Natural killer cell (primary cell): ENCODE results near the gene CAMTA1. TPM values are rescaled to one million over a fixed set of nuclear protein-coding genes. Genes with fewer than 3 reads are reported as not detected.

ENCODE experiments used
- ATAC-seq, 3 donors: fragments of 150-1000 bp in 2 of 3; fragments of 200-7000 bp in 1 of 3; cut with Tn5 transposase; 1 replicate in 1 of 3; 2 replicates in 2 of 3; pipeline ENCODE4 v1.10.0; 2021; ENCODE audit warnings: mild to moderate bottlenecking in 2 of 3, moderate library complexity in 2 of 3
- DNase-seq, 2 donors: peaks; one replicate each; pipeline versions ENCODE4 v3.0.0 to v3.0.0-alpha.2; 2013 to 2021; ENCODE audit warnings: mixed read lengths in 1 of 2
- H3K27ac ChIP-seq: one replicate; pipeline ENCODE4 v1.5.1; 2013; ENCODE audit warnings: mild to moderate bottlenecking, low read length
- H3K27me3 ChIP-seq: one replicate; pipeline ENCODE4 v1.6.1; 2013; ENCODE audit warnings: low read length; ENCODE audit not compliant: control insufficient read depth, insufficient read depth
- H3K36me3 ChIP-seq: one replicate; pipeline ENCODE4 v1.6.1; 2013; ENCODE audit warnings: low read length; ENCODE audit not compliant: control insufficient read depth, insufficient read depth
- H3K4me1 ChIP-seq: one replicate; pipeline ENCODE4 v1.6.1; 2013; ENCODE audit warnings: low read length; ENCODE audit not compliant: control insufficient read depth, insufficient read depth
- H3K4me3 ChIP-seq: one replicate; pipeline ENCODE4 v1.5.1; 2013; ENCODE audit warnings: low read length
- H3K9me3 ChIP-seq: one replicate; pipeline ENCODE4 v1.6.1; 2013; ENCODE audit warnings: low read length; ENCODE audit not compliant: control insufficient read depth, insufficient read depth
- H3K27ac Mint-ChIP-seq, 2 donors: one replicate each; pipeline ENCODE4 v1.8.0; 2022; ENCODE audit warnings: mild to moderate bottlenecking in 2 of 2, mixed read lengths in 2 of 2, moderate library complexity in 1 of 2
- H3K27me3 Mint-ChIP-seq, 2 donors: one replicate each; pipeline ENCODE4 v1.8.0; 2022; ENCODE audit warnings: low read depth in 2 of 2, mixed read lengths in 2 of 2
- H3K36me3 Mint-ChIP-seq: one replicate; pipeline ENCODE4 v1.8.0; 2022; ENCODE audit warnings: mixed read lengths
- H3K4me1 Mint-ChIP-seq, 2 donors: one replicate each; pipeline ENCODE4 v1.8.0; 2022; ENCODE audit warnings: mixed read lengths in 2 of 2
- H3K4me3 Mint-ChIP-seq: one replicate; pipeline ENCODE4 v1.8.0; 2022; ENCODE audit warnings: mild to moderate bottlenecking, moderate library complexity, mixed read lengths
- H3K9me3 Mint-ChIP-seq, 2 donors: one replicate each; pipeline ENCODE4 v1.8.0; 2022; ENCODE audit warnings: mixed read lengths in 2 of 2
- whole genome bisulfite sequencing: methylation state at CpG from one replicate; pipeline ENCODE4 v1.1.7; 2013; ENCODE audit warnings: missing lambda C conversion rate; ENCODE audit not compliant: insufficient coverage; 5-methylcytosine and 5-hydroxymethylcytosine counted together
- intact Hi-C: fragments of 100-400 bp; cut with micrococcal nuclease; formaldehyde crosslinking; loops from one replicate; pipeline ENCODE4 v1.14.2; 2022
- total RNA-seq, 4 donors: library from RNA; stranded (reverse); fragments of 120-200 nt in 1 of 4; gene quantifications; one replicate each; pipeline versions ENCODE4 v1.2.3 to v1.2.4, GENCODE V29; 2013 to 2022
- TF ChIP-seq, protein P1 (sequence below): fragments of 200-600 bp; IDR thresholded peaks from one replicate; pipeline ENCODE4 v1.8.0; 2022; ENCODE audit warnings: antibody characterized with exemption

The CAMTA1 gene
- total RNA-seq, 3 donors from 2014 or later (not counting 1 experiment from before 2014, with no cell fraction given) = 40.6 to 53.3 (median 44.9) TPM

DNA sequence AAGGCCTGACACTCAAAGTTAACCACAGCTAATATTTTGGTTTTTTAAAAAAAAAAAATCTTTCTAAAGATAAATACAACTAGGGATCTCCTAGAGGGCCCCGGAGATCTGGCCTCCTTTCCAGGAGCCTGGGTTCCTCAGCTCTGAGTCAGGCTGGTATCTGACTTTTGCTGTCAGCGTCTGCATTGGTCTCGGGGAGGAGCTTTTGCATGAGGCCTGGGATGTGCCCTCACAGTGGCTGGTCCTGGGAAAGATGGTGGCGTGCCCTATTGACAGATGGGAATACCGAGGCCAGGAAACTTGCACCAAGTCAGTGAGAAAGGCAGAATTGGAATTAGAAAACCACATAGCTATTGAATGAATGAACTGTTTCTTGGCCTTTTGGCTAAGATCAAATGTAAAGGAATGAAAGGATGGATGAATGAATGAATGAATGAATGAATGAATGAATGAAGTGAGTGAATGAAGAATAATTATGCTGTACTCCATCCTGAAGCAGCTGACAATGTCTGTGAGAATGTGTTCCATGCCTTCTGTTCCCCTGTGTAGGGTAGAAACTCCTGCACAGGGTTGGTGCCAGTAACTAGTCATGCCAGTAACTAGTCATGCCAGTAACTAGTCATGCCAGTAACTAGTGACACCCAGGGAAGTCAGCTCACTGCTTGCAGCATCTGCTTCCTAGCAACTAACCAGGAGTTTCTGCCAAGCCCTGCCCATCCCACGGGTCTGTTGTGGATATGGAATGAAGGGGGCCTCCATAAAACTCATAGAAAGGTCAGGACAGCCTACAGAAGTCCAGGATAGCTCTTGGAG lies 743.3 kb downstream of the CAMTA1 start:
- no peaks in the 10 kb centered on the region for H3K27me3 Mint-ChIP-seq
- no peaks in the 10 kb centered on the region for H3K36me3 Mint-ChIP-seq
- H3K27ac Mint-ChIP-seq = no peak overlapping the region
- TF ChIP-seq, protein P1, sequence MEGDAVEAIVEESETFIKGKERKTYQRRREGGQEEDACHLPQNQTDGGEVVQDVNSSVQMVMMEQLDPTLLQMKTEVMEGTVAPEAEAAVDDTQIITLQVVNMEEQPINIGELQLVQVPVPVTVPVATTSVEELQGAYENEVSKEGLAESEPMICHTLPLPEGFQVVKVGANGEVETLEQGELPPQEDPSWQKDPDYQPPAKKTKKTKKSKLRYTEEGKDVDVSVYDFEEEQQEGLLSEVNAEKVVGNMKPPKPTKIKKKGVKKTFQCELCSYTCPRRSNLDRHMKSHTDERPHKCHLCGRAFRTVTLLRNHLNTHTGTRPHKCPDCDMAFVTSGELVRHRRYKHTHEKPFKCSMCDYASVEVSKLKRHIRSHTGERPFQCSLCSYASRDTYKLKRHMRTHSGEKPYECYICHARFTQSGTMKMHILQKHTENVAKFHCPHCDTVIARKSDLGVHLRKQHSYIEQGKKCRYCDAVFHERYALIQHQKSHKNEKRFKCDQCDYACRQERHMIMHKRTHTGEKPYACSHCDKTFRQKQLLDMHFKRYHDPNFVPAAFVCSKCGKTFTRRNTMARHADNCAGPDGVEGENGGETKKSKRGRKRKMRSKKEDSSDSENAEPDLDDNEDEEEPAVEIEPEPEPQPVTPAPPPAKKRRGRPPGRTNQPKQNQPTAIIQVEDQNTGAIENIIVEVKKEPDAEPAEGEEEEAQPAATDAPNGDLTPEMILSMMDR = no peak
- intact Hi-C loops = no loop called here
- DNase-seq (no peak), ATAC-seq (no peak)
- H3K4me3 Mint-ChIP-seq = no peak overlapping the region
- H3K27me3 ChIP-seq = no peaks in the 10 kb centered on the region
- no peaks in the 10 kb centered on the region for H3K9me3 Mint-ChIP-seq
- H3K4me1 Mint-ChIP-seq = no peaks in the 10 kb centered on the region
- H3K4me1 ChIP-seq = no peaks in the 10 kb centered on the region
- no peak overlapping the region for H3K27ac ChIP-seq
- no peaks in the 10 kb centered on the region for H3K9me3 ChIP-seq
- 78% methylated on average over 6 of the region's 6 CpGs for WGBS
- no peak overlapping the region for H3K4me3 ChIP-seq
- no peaks in the 10 kb centered on the region for H3K36me3 ChIP-seq

DNA sequence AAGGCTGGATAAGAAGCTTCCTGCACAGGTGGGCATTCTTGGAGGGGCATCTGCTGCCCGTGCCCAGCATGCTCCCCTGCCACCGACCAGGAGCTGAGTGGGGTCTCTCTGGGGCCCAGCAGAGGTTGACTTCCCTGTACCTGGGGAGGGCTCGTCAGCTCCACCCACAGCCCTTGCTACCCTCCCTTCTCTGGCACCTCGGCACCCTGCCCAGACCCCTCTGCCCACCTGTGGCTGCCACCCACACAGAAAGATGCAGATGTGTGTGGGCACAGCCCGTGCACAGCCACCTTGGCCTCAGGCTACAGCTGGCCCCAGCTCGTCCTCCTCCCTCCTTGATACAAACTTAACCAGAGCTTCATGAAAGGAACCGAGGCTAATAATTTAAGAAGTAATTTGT lies 744.7 kb downstream of the CAMTA1 start:
- Histone ChIP-seq H3K4me3 (no peak overlapping the region), H3K27me3 (no peaks in the 10 kb centered on the region), H3K36me3 (no peaks in the 10 kb centered on the region), H3K4me1 (peaks cover 5% of the 10 kb centered on the region), H3K9me3 (no peaks in the 10 kb centered on the region), H3K27ac (no peak overlapping the region)
- no peak for DNase-seq
- H3K27me3 Mint-ChIP-seq = peaks cover 0 to 2% of the 10 kb centered on the region in 2 donors
- TF ChIP-seq, protein P1 = no peak
- H3K36me3 Mint-ChIP-seq = no peaks in the 10 kb centered on the region
- H3K4me1 Mint-ChIP-seq = no peaks in the 10 kb centered on the region
- H3K27ac Mint-ChIP-seq = no peak overlapping the region
- no peak overlapping the region for H3K4me3 Mint-ChIP-seq
- no peak for ATAC-seq
- 46% methylated on average over 5 of the region's 7 CpGs for WGBS
- H3K9me3 Mint-ChIP-seq = no peaks in the 10 kb centered on the region
- intact Hi-C loops = no loop called here

DNA sequence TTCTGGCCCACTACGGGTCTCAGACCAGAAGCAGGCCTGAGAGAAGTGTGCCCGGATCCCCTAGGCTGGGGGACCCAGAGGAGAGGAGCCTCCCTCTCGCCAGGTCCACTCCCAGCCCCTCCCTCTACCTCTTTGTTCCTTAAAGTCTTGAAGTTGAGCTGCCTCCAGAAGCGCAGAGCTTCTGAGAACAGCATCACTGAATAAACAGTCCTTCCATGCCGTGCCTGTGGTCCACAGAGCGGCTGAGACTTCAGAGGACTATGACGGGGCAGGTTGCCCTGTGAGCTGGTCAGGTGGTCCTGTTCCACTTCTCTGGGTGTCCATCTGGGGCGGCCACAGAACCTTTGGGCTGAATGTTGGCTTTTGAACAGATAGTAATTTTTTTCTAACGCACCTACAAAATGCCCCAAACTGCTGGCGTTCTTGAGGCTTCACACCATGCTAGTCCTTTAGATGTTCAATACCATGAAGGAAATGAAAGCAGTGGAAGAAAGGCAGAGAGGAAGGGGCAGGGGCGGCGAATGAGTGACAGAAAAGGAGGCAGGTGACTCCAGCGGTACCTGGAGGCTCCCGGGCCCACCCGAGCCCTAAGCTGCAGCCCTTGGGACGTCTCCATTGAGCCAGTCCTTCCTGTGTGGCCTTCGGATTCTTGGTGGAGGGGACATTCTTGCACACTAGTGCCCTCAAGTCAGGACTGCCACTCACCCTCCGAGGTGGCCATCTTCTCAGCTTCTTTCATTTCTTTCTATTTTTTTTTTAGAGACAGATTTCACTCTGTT lies 746.5 kb downstream of the CAMTA1 start:
- TF ChIP-seq, protein P1 = no peak
- Mint-ChIP-seq H3K9me3 (no peaks in the 10 kb centered on the region), H3K27ac (no peak overlapping the region), H3K36me3 (no peaks in the 10 kb centered on the region), H3K4me1 (no peaks in the 10 kb centered on the region), H3K4me3 (no peak overlapping the region), H3K27me3 (peaks cover 0 to 2% of the 10 kb centered on the region in 2 donors)
- H3K27me3 ChIP-seq = no peaks in the 10 kb centered on the region
- H3K4me1 ChIP-seq = peaks cover 23% of the 10 kb centered on the region
- DNase-seq = no peak
- H3K9me3 ChIP-seq = no peaks in the 10 kb centered on the region
- H3K4me3 ChIP-seq = no peak overlapping the region
- intact Hi-C loops = no loop called here
- no peak for ATAC-seq
- no peaks in the 10 kb centered on the region for H3K36me3 ChIP-seq
- H3K27ac ChIP-seq = no peak overlapping the region
- 87% methylated on average over 17 of the region's 18 CpGs for WGBS
